Fibroblast of upper back skin (primary cell): Measurements from ENCODE around the gene ZNF222.

Experiments used
- DNase-seq: peaks from one replicate; pipeline ENCODE4 v3.0.0-alpha.2; 2013

ZNF222 gene

DNA sequence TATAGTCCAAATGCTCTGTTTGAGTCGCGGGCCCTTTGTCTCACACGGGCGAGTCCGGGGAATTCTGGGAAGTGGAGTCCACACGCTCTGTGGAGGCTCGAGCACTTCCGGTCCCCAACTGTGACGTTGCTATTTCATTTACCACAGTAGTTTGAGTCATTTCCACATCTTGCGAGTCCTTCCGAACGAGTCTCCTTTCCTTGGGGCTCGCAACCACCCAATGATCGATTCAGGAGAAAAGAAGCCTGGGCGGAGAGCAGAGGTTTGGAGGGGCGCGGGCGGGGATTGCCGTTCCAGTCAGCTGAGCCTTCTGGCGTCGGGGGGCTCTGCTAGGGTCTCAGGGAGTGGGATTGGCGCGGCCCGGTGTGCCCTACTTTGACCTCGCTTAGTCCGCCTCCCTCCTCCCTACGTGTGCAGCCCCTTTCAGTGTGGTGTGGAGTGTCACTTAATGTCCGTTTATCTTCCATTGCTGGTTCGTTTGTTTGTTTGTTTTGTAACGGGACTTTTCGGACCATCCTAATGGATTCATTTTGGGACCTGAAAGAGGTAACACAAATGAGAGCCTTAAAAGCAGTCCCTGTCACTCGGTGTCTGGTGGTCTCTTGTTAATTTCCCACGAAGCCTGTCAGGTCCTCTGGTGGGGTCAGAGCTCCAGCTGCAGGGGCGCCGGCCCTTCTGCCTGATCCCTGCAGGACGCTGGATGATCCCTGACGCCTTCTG lies at the start of gene ZNF222:
Gene ZNF222, plus strand, starts transcription at position 163 of the 720 bp plus-strand sequence. Its CDS starts 58 bp downstream, at position 221.
- DNase-seq = peak; percentile 93

DNA sequence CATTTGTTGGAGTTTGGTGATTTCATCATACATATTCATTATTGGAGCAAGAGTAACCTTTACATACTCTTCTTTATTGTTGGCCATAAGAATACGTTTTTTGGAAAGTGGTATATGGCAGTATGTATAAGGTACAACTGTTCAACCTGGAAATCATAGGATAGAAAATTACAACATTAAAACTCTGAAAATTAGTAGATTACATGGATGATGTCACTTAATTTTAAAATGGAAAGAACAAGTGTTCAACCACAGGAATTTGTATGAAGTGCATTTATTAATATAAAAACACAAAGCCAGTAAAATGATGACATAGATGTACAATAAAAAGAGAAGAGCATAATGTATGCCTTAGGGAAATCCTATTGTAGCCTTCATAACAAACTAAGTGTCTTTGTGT lies 48.4 kb upstream of the ZNF222 start:
- no peak for DNase-seq

DNA sequence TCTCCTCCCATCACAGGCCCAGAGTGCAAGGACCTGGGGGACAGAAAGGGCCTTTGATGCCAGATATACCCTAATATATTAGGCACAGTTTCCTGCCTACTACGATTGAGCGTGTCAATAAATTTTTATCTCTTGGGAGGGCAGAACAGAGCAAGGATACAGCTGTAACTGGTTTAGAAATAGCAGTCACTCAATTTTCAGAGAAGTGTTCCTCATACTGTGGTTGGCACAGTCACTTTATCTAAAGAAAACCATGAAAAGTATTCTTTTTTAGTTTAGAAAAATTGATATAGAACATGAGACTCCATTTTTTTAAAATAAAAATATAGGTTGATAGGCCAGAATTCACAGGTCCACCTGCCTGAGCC lies 41.7 kb upstream of the ZNF222 start:
- no peak for DNase-seq

DNA sequence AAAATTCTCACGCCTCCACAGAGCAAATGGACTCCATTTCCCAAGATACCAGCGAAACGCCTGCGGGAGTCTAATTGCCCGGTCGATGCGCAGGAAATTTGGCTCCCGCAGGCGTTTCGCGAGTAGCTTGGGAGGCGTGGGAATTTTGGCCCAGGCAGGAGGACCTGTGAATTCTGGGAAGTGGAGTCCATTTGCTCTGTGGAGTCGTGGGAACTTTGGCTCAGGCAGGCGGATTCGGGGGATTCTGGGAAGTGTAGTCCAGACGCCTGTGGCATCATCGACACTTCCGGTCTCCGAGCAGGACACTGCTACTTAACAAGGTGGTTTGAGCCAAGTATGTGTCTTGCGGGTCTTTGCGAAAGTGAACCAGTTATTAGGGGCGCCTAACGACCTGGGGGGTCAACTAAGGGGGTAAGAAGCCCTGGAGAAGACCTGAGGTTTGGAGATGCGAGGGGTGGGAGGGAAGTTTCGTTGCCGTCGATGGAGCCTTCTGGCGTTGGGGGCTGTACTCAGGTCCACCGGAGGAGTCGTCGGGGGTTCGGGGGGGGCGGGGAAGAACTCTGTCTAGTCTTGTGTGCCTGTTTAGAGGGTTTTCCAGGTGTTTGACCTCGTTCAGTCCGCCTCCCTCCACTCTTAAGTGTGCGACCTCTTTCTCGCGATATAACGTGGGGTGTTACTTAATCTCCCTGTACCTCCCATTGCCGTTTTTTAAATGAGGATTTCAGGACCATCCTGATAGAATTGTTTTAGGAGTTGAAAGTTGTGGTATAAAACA lies 41.1 kb upstream of the ZNF222 start, which contains the start of gene ZNF155:
Gene ZNF155, plus strand, starts transcription at position 277 of the 775 bp plus-strand sequence. CDS start 4,356 bp downstream, outside the sequence.
- DNase-seq = peak; percentile 98

DNA sequence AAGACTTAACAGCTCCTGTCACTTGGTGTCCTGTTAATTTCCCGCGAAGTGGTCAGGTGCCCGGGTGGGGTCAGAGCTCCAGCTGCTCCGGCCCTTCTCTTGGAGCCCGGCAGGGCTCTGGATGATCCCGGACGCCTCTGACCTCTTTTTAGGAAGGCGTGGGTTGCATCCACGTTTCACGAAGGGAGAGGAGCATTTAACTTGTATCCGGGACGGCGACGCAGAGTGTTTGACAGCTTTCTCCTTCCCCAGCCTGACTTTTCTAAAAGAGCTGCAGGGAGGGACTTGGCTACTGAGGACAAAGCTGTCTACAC lies 40.5 kb upstream of the ZNF222 start:
- no peak for DNase-seq

DNA sequence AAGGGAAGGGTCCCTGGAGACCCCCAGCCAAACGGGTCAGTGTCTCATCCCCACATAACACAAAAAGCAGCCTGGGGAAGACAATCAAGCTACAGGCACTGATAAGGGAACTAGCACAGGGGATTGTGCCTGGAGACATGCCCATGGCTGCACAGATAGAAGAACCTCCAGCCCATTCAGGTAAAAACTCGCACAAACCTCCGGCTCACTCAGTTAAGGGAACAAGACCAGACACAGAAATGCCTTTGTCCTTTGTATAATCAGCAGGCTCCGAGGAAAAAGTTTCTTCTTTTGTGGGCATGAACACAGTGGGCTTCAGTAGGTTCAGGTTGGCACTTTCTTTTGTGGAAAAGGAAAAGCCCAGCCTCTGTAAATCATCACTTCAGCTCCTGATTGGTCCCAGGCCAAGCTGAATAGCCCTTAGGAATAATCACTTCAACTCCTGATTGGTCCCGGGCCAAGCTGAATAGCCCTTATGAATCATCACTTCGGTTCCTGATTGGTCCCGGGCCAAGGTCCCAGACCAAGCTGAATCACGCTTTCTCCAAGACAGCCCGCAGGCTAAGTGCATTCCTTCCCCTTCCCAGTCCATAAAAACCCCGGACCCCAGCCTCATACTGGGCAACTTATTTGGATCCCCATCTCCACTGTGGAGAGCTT lies 27.4 kb upstream of the ZNF222 start:
- peak; percentile 10 for DNase-seq

DNA sequence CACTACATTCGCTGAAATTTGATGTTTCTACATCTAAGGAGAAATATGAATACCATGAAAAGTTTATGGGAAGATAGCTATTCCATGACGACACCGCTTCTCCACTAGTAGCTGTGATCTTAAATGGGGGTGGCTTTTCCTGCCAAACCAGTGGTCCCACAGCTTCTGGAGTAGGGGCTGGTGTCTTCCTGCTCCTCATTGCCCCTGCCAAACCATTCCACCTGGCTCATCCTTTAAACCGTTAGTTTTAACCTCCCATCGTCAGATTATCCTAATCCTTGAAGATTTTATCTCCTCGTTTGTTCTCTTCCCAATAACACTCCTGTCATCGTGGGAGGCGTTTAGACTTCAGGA lies 23.0 kb upstream of the ZNF222 start:
- DNase-seq = no peak

DNA sequence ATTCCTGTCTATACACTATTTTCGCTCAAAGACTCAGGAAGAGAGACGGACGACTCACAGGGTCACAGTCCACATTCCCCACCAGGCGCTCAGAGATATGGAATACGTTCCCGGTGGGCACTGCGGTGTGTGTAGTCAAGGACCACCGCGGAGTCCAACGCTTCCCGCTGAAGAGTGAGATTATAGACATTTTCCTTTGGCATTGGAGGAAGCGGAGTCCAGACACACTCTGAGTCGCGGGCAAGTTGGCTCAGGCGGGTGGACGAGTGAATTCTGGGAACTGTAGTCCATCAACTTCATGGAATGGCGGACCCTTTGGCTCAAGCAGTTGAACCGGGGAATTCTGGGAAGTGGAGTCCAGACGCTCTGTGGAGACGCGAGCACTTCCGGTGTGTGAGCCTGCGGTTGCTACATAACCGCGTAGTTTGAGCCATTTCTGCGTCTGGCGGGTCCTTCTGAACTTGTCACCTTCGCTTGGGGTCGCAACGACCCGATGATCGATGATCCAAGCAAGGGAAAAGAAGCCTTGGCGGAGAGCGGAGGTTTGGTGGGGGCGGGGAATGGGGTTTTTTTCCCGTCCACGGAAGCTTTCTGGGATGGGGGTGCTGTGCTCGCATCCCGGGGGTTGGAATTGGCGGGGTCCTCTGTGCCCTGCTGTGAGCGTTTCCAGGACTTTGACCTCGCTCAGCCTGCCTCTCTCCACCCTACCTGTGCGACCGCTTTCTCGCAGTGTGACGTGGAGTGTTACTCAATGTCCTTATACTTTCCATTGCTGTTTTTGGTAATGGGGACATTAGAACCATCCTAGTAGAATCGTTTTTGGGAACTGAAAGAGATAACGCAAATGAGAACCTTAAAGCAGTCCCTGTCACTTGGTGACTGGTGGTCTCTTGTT lies 22.4 kb upstream of the ZNF222 start, which contains the start of gene ZNF230:
Gene ZNF230, plus strand, starts transcription at position 392 of the 895 bp plus-strand sequence. CDS start 4,122 bp downstream, outside the sequence.
- peak; percentile 96 for DNase-seq

DNA sequence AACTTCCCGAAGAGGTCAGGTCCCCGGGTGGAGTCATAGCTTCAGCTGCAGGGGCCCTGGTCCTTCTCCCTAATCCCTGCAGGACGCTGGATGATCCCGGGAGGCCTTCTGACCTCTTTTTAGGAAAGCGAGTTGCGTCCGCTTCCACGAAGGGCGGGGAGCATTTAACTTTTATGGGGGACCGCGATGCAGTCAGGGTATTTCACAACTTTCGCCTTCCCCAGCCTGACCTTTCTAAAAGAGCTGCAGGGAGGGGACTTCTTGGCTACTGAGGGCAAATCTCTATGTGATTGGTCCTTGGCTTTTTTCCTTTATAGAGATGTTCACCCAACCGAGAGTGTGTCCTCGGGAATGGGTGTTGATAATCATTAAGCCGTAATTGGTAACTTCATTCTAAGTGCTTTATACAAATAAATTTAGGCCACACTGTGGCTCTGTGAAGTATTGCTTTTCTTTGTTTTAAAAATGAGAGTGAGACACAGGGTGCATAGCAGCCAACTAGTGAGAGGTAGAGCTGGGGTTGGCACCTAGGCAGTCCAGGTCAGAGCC lies 21.6 kb upstream of the ZNF222 start:
- DNase-seq = no peak

DNA sequence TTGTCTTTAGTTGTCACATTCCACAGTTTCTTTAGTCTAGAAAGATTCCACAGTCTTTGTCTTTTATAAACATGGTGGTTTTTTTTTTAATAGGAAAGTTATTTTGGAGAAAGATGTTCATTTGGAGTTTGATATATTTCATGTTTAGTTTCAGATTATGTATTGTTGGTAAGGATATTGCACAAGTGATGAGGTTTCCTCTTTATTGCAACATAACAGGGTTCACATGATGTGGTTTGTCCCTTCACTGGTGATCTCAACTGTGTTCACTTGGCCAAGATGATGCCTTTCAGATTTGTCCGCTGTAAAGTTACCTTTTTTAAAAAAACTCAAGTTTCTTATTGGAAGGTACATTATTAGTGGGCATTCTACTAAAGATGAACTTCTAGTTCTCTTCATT lies 19.2 kb upstream of the ZNF222 start:
- no peak for DNase-seq

DNA sequence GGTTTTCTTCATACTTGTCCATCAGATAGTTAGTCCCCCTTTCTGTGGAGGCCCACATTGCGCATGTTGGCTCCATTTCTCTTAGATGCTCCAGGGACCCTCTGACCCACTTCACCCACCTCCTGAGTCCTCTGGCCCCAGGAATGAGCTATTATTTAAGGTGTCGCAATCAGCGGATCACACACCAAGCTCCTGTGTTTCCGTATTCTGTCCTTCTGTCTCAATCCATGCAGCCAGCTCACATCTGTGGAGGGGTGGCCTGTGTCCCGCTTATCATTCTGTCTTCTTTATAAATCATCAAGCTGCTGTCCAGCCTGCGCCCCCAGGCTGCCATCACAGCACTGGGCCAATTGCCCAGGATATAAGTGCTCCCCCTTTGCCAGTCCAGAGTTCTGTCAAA lies 17.7 kb upstream of the ZNF222 start:
- DNase-seq = no peak

DNA sequence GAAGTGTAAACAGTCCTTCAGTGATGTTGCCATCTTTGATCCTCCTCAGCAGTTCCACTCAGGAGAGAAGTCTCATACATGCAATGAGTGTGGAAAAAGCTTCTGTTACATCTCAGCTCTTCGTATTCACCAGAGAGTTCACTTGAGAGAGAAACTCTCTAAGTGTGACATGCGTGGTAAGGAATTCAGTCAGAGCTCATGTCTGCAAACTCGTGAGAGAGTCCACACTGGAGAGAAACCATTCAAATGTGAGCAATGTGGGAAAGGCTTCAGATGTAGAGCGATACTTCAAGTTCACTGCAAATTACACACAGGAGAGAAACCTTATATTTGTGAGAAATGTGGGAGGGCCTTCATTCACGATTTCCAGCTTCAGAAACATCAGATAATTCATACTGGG lies 14.7 kb upstream of the ZNF222 start:
- no peak for DNase-seq

DNA sequence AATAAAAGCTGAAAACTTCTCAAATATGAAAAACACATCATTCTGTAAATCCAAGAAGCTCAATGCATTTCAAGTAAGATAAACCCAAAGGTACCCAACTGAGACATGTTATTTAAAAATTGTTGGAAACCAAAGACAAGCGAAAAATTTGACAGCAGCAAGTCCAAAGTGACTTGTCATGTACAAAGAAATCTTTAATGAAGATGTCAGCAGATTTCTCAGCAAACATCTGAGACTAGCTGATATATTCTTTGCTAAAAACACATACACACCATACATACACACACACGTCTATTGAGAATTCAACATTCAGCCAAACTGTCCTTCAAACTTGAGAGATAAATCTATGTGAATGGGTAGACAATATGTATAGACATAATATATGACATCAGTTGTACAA lies 5.7 kb upstream of the ZNF222 start:
- no peak for DNase-seq

DNA sequence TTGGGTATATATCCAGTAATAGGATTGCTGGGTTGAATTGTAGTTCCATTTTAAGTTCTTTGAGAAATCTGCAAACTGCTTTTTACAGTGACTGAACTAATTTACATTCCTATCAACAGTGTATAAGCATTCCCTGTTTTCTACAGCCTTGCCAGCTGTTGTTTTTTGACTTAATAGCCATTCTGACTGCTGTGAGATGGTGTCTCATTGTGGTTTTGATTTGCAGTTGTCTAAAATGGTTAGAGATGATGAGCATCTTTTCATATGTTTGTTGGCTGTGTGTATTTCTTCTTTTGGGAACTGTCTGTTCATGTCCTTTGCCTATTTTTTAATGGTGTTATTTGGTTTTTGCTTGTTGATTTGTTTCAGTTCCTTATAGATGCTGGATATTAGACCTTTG lies 4.0 kb upstream of the ZNF222 start:
- DNase-seq = no peak

DNA sequence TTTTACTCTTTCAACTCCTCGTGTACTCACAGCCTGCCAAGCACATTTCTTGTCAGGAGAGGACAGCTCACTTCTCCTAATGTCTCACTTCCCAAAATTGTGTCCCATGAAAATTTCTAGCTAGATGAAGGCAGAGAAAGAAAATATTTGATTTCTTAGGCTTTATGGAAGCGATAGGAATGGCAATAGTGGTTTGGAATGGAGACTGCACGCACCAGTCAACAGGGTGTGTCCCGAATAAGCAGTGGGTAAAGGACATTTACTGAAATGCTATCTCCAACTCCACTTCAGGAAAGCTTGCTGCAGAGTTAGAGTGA lies 321 bp upstream of the ZNF222 start:
- DNase-seq = no peak

DNA sequence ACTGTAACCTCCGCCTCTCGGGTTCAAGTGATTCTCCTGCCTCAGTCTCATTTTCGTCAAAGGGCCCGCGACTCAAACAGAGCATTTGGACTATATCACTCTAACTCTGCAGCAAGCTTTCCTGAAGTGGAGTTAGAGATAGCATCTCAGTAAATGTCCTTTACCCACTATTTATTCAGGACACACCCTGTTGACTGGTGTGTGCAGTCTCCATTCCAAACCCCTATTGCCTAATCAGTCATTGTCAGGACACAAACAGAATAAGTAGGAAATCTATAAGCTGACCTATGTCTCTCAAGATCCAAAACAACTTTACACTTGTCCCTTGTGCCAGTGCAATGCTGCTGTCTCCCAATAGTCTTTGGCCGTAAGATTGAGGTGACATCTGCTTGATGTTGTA lies 1.4 kb downstream of the ZNF222 start:
- DNase-seq = no peak

DNA sequence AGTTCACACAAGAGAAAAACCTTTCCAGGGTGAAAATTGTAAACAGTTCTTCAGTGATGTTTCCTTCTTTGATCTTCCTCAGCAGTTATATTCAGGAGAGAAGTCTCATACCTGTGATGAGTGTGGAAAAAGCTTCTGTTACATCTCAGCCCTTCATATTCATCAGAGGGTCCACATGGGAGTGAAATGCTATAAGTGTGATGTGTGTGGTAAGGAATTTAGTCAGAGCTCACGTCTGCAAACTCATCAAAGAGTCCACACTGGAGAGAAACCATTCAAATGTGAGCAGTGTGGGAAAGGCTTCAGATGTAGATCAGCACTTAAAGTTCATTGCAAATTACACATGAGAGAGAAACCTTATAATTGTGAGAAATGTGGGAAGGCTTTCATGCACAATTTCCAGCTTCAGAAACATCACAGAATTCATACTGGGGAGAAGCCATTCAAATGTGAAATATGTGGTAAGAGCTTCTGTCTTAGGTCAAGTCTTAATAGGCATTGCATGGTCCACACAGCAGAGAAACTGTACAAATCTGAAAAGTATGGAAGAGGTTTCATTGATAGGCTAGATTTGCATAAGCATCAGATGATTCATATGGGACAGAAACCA lies 6.9 kb downstream of the ZNF222 start:
- no peak for DNase-seq

DNA sequence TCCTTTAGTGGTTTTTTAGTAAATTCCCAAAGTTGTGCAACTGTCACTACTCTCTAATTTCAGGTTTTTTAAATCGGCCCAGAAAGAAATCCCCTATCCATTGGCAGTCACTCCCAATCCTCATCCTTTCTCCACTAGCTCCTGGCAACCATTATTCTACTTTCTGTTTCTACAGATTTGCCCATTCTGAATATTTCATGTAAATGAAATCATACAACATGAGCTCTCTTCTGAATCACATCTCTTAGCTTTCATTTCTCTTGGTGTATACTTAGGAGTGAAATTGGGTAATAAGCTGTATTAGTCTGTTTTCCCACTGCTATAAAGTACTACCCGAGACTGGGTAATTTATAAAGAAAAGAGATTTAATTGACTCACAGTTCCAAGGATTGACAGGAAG lies 17.0 kb downstream of the ZNF222 start:
- no peak for DNase-seq

DNA sequence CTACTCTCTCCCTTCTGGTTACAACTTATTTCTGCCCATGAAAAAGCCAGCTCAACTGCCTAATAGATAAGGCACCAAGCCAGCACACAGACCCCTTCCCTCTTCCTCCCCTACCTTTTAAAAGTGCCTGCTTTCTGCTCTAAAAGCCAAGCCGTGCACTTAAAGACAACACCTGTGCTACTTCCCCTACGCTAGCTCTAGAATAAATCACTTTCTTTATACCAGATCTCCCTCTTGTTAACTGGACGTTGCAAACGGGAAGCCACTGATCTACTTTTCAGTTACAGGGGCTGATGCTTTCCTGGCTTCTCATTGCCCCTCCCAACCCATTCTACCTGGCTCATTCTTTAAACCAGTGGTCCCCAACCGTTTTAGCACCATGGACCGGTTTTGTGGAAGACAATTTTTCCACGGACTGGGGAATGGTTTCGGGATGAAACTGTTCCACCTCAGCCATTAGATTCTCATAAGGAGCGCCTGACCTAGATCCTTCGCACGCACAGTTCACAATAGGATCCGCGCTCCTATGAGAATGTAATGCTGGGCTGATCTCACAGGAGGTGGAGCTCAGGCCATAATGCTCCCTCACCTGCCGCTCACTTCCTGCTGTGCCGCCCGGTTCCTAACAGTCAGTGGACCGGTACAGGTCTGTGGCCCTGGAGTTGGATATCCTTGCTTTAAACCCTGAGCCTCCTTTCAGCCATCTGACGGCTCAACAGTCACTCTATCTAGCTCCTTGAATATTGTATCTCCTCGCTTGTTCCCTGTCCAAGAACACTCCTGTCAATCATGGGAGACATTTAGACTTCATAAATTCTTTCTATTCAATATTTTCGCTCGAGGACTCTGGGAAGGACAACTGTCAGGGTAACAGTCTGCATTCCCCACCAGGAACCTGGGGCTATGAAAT lies 25.8 kb downstream of the ZNF222 start:
- DNase-seq = no peak

DNA sequence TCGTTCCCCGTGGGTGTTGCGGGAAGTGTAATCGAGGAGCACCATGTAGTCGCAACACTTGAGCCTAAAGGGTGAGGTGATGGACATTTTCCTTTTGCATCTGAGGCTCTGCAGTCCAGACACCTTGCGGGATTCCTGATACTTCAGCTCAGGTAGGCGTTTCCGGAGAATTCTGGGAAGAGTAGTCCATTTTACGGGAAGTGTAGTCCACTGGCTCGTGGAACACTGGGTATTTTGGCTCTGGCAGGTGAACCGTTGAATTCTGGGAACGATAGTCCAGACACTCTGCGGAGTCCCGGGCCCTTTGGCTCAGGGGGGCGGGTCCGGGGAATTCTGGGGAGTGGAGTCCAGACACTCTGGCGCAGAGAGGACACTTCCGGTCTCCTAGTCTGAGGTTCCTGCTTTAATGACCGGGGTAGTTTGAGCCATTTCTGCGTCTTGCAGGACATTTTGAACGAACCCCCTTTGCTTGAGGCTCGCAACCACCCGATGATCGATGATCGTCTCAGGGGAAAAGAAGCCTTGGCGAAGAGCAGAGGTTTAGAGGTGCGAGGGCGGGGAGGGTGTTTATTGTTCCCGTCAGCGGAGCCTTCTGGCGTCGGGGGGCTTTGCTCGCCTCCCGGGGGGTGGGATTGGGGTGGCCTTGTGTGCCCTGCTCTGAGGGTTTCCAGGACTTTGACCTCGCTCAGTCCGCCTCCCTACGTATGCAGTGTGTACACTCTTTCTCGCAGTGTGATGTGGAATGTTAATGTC lies 26.6 kb downstream of the ZNF222 start, which contains the start of gene ZNF223:
Gene ZNF223, plus strand, starts transcription at position 387 of the 753 bp plus-strand sequence. CDS start 3,141 bp downstream, outside the sequence.
- DNase-seq = peak; percentile 95
